Neural progenitor cell (in vitro differentiated cells): ENCODE results near the gene TNMD.

Experiments
- EZH2 ChIP-seq: fragments of 200-600 bp; sonication (generic); IDR thresholded peaks from 2 replicates; pipeline ENCODE4 v1.6.1; 2017; ENCODE audit warnings: antibody characterized with exemption, mild to moderate bottlenecking, moderate library complexity
- TF ChIP-seq, protein P1 (sequence below): fragments of 200-600 bp; sonication (generic); IDR thresholded peaks from 2 replicates; pipeline ENCODE4 v1.5.1; 2017; ENCODE audit warnings: antibody characterized with exemption, mild to moderate bottlenecking

GRCh38 chrX:100584611-100585010, at the start of gene TNMD:
- TF ChIP-seq, protein P1, sequence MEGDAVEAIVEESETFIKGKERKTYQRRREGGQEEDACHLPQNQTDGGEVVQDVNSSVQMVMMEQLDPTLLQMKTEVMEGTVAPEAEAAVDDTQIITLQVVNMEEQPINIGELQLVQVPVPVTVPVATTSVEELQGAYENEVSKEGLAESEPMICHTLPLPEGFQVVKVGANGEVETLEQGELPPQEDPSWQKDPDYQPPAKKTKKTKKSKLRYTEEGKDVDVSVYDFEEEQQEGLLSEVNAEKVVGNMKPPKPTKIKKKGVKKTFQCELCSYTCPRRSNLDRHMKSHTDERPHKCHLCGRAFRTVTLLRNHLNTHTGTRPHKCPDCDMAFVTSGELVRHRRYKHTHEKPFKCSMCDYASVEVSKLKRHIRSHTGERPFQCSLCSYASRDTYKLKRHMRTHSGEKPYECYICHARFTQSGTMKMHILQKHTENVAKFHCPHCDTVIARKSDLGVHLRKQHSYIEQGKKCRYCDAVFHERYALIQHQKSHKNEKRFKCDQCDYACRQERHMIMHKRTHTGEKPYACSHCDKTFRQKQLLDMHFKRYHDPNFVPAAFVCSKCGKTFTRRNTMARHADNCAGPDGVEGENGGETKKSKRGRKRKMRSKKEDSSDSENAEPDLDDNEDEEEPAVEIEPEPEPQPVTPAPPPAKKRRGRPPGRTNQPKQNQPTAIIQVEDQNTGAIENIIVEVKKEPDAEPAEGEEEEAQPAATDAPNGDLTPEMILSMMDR: no peak
- no peak for TF ChIP-seq EZH2
